GM18526 (cell line): ENCODE results near the gene UBE3B.

Source experiments
- POLR2A ChIP-seq: IDR thresholded peaks from 3 replicates; pipeline ENCODE4 v1.6.1; 2011; ENCODE audit not compliant: insufficient read length; ENCODE audit errors: extremely low read depth

The UBE3B gene

GRCh38 chr12:109477185-109477962, at the start of gene UBE3B, which contains the start of gene KCTD10:
Gene UBE3B, plus strand, starts transcription at chr12:109477634. Its CDS starts 5,918 bp downstream, at chr12:109483552.
Gene KCTD10, minus strand, starts transcription at chr12:109477300. Its CDS starts 38 bp downstream, at chr12:109477262.
- TF ChIP-seq POLR2A: peak; percentile 74

GRCh38 chr12:109428037-109428629, 49.3 kb upstream of the UBE3B start:
- no peak for TF ChIP-seq POLR2A

GRCh38 chr12:109430244-109430643, 47.2 kb upstream of the UBE3B start:
- TF ChIP-seq POLR2A: no peak

- no peak for TF ChIP-seq POLR2A
These were observed 45.0 kb upstream of the UBE3B start for GRCh38 chr12:109432431-109432830.

- TF ChIP-seq POLR2A: no peak
These were observed 44.6 kb upstream of the UBE3B start for GRCh38 chr12:109432842-109433304.

- TF ChIP-seq POLR2A: no peak
These were observed 43.8 kb upstream of the UBE3B start for GRCh38 chr12:109433618-109434017.

GRCh38 chr12:109434582-109434981, 42.9 kb upstream of the UBE3B start:
- TF ChIP-seq POLR2A: no peak

- TF ChIP-seq POLR2A: no peak
These were observed 41.8 kb upstream of the UBE3B start for GRCh38 chr12:109435428-109436187.

GRCh38 chr12:109436188-109436560, 41.3 kb upstream of the UBE3B start:
- TF ChIP-seq POLR2A: no peak

- no peak for TF ChIP-seq POLR2A
These were observed 38.3 kb upstream of the UBE3B start for GRCh38 chr12:109439181-109439580.

- TF ChIP-seq POLR2A: no peak
These were observed 36.5 kb upstream of the UBE3B start for GRCh38 chr12:109440851-109441490.

GRCh38 chr12:109443794-109444193, 33.6 kb upstream of the UBE3B start:
- no peak for TF ChIP-seq POLR2A

- TF ChIP-seq POLR2A: no peak
These were observed 33.2 kb upstream of the UBE3B start for GRCh38 chr12:109444259-109444658.

GRCh38 chr12:109445191-109445609, 32.2 kb upstream of the UBE3B start:
- no peak for TF ChIP-seq POLR2A

GRCh38 chr12:109446869-109447268, 30.6 kb upstream of the UBE3B start:
- no peak for TF ChIP-seq POLR2A
